ENCODE results near the gene IL20RB. TPM values are rescaled to one million over a fixed set of nuclear protein-coding genes. Genes with fewer than 3 reads are reported as not detected.
"Not testable (repeated sequence)": the region's sequence is repeated elsewhere in the genome, so short reads cannot be mapped to it uniquely, and the experiment has no call there.

The IL20RB gene
- total and polyA plus RNA-seq, 3 experiments from 2014 or later: 0.45 to 0.96 (median 0.71) TPM

GRCh38 chr3:136956971-136957370 is 812 bp upstream of the IL20RB start:
- CTCF ChIA-PET: interaction anchor here (0.6 to 1.0 kb wide), 2 partner anchors 96 to 217 kb away, joined by 3 read pairs; no protein-coding TSS in a partner anchor
- H3K36me3 Mint-ChIP-seq: peaks cover 0 to 4% (median 4%) of the 10 kb centered on the region in 3 donors

GRCh38 chr3:136958939-136959338 is 1.2 kb downstream of the IL20RB start:
- CTCF ChIA-PET: interaction anchor here (0.6 kb wide), 1 partner anchor 61 kb away, joined by 3 read pairs; no protein-coding TSS in a partner anchor
- Mint-ChIP-seq H3K9me3 (peaks cover 0 to 2% (median 0%) of the 10 kb centered on the region in 5 donors), H3K27me3 (no peaks in the 10 kb centered on the region), H3K36me3 (peaks cover 0 to 4% (median 4%) of the 10 kb centered on the region in 3 donors), H3K4me3 (no peak overlapping the region), H3K4me1 (peaks cover 14 to 24% (median 24%) of the 10 kb centered on the region in 3 donors), H3K27ac (peak overlapping the region in 2 of 8 donors; percentile 78 to 80)
- H3K4me1 ChIP-seq (ENCODE audit: insufficient read depth, low read length): no peaks in the 10 kb centered on the region
- H3K36me3 ChIP-seq (ENCODE audit: insufficient read depth, low read length): no peaks in the 10 kb centered on the region
- no peak overlapping the region for H3K4me3 ChIP-seq (ENCODE audit: low read length)
- H3K27me3 ChIP-seq (ENCODE audit: insufficient read depth, low read length, poor library complexity, severe bottlenecking): no peaks in the 10 kb centered on the region
- DNase-seq: no peak
- H3K27ac ChIP-seq (ENCODE audit: low read depth, low read length): no peak overlapping the region
- H3K9me3 ChIP-seq (ENCODE audit: low read length): no peaks in the 10 kb centered on the region
- POLR2A ChIA-PET: no interaction called here

More at GRCh38 chr3:136956971-136957370, 812 bp upstream of the IL20RB start:
- no peaks in the 10 kb centered on the region for H3K9me3 ChIP-seq (ENCODE audit: low read length)
- H3K27me3 ChIP-seq (ENCODE audit: insufficient read depth, low read length, poor library complexity, severe bottlenecking): no peaks in the 10 kb centered on the region
- H3K4me1 ChIP-seq (ENCODE audit: insufficient read depth, low read length): no peaks in the 10 kb centered on the region
- Mint-ChIP-seq H3K4me1 (peaks cover 18 to 33% (median 24%) of the 10 kb centered on the region in 3 donors), H3K27ac (no peak overlapping the region), H3K9me3 (no peaks in the 10 kb centered on the region), H3K27me3 (no peaks in the 10 kb centered on the region), H3K4me3 (no peak overlapping the region)
- no peaks in the 10 kb centered on the region for H3K36me3 ChIP-seq (ENCODE audit: insufficient read depth, low read length)
- H3K4me3 ChIP-seq (ENCODE audit: low read length): no peak overlapping the region
- POLR2A ChIA-PET: interaction anchor here (1.0 kb wide), 1 partner anchor 99 kb away, joined by 3 read pairs; no protein-coding TSS in a partner anchor
- H3K27ac ChIP-seq (ENCODE audit: low read depth, low read length): no peak overlapping the region
- DNase-seq: no peak

GRCh38 chr3:136959599-136959998 is 1.8 kb downstream of the IL20RB start:
- H3K27ac Mint-ChIP-seq: no peak overlapping the region
- Histone ChIP-seq H3K4me3 (ENCODE audit: low read length) (no peak overlapping the region), H3K4me1 (ENCODE audit: insufficient read depth, low read length) (no peaks in the 10 kb centered on the region), H3K36me3 (ENCODE audit: insufficient read depth, low read length) (no peaks in the 10 kb centered on the region), H3K27me3 (ENCODE audit: insufficient read depth, low read length, poor library complexity, severe bottlenecking) (no peaks in the 10 kb centered on the region), H3K27ac (ENCODE audit: low read depth, low read length) (no peak overlapping the region), H3K9me3 (ENCODE audit: low read length) (no peaks in the 10 kb centered on the region)
- no peak overlapping the region for H3K4me3 Mint-ChIP-seq
- H3K4me1 Mint-ChIP-seq: peaks cover 14 to 23% (median 19%) of the 10 kb centered on the region in 3 donors
- no peak for DNase-seq
- ChIA-PET CTCF (no interaction called here), POLR2A (no interaction called here)
- H3K36me3 Mint-ChIP-seq: peaks cover 0 to 4% (median 4%) of the 10 kb centered on the region in 3 donors
- H3K27me3 Mint-ChIP-seq: no peaks in the 10 kb centered on the region
- H3K9me3 Mint-ChIP-seq: peaks cover 0 to 2% (median 0%) of the 10 kb centered on the region in 5 donors

DNA sequence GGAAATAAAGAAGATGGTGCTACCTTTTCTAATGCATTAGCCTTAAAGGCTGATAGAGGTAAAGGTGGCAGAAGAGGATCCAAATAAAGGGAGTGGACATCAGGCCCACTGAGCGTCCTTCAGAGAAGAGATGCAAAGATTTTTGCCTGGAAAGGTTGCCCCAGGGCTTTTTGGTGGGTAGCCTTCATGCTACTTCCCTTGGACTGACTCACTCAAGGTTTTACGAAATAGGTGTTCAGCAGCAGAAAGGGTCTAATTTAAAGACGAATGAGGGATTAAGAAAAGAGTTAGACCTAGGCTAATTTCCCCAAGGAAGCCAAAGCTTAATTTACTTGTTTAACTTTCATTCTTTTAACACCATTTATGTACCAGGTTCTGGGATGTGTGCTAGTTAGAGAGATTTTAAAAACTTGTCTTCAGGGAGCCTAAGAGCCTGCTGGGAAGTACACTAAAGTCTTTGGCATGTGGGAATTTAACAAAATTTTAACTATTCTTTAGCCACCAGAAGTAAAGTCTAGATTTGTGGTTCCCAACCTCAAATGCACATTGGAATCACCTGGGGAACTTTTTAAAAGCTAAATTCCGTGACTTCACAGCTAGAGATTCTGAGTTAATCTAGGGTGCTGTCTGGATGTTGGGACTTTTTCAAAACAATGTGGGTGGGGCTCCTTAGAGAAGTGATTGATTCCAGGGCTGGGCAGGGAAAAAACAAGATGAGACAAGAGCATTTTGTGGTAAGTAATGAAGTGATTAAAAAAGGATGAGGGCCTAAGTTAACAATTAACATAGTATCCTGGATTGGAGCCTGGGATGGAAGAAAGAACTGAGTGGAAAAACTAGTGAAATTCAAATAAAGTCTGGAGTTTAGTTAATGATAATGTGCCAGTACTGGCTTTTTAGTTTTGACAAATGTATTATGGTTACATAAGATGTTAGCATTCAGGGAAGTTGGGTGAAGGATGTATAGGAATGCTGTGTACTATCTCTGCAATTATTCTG is 3.4 kb downstream of the IL20RB start:
- H3K4me3 Mint-ChIP-seq: no peak overlapping the region
- no peak for DNase-seq
- Histone ChIP-seq H3K9me3 (ENCODE audit: low read length) (no peaks in the 10 kb centered on the region), H3K4me1 (ENCODE audit: insufficient read depth, low read length) (no peaks in the 10 kb centered on the region), H3K36me3 (ENCODE audit: insufficient read depth, low read length) (no peaks in the 10 kb centered on the region), H3K27ac (ENCODE audit: low read depth, low read length) (no peak overlapping the region), H3K27me3 (ENCODE audit: insufficient read depth, low read length, poor library complexity, severe bottlenecking) (no peaks in the 10 kb centered on the region), H3K4me3 (ENCODE audit: low read length) (no peak overlapping the region)
- ChIA-PET POLR2A (no interaction called here), CTCF (no interaction called here)
- peak overlapping the region in 3 of 8 donors; percentile 2 to 65 (median 5) for H3K27ac Mint-ChIP-seq
- peaks cover 0 to 2% (median 0%) of the 10 kb centered on the region in 5 donors for H3K9me3 Mint-ChIP-seq
- peaks cover 0 to 4% (median 2%) of the 10 kb centered on the region in 3 donors for H3K36me3 Mint-ChIP-seq
- no peaks in the 10 kb centered on the region for H3K27me3 Mint-ChIP-seq
- H3K4me1 Mint-ChIP-seq: peaks cover 3 to 9% (median 6%) of the 10 kb centered on the region in 3 donors

GRCh38 chr3:136962927-136963326 is 5.1 kb downstream of the IL20RB start:
- ChIA-PET CTCF (no interaction called here), POLR2A (no interaction called here)
- Histone ChIP-seq H3K9me3 (ENCODE audit: low read length) (no peaks in the 10 kb centered on the region), H3K4me1 (ENCODE audit: insufficient read depth, low read length) (no peaks in the 10 kb centered on the region), H3K27me3 (ENCODE audit: insufficient read depth, low read length, poor library complexity, severe bottlenecking) (no peaks in the 10 kb centered on the region), H3K27ac (ENCODE audit: low read depth, low read length) (no peak overlapping the region), H3K36me3 (ENCODE audit: insufficient read depth, low read length) (no peaks in the 10 kb centered on the region), H3K4me3 (ENCODE audit: low read length) (no peak overlapping the region)
- no peak for DNase-seq
- H3K27ac Mint-ChIP-seq: peak overlapping the region in 1 of 8 donors; percentile 10
- no peak overlapping the region for H3K4me3 Mint-ChIP-seq
- H3K9me3 Mint-ChIP-seq: peaks cover 0 to 2% (median 0%) of the 10 kb centered on the region in 5 donors
- peaks cover 0 to 4% (median 2%) of the 10 kb centered on the region in 3 donors for H3K36me3 Mint-ChIP-seq
- no peaks in the 10 kb centered on the region for H3K27me3 Mint-ChIP-seq
- H3K4me1 Mint-ChIP-seq: peaks cover 0 to 4% (median 0%) of the 10 kb centered on the region in 3 donors

DNA sequence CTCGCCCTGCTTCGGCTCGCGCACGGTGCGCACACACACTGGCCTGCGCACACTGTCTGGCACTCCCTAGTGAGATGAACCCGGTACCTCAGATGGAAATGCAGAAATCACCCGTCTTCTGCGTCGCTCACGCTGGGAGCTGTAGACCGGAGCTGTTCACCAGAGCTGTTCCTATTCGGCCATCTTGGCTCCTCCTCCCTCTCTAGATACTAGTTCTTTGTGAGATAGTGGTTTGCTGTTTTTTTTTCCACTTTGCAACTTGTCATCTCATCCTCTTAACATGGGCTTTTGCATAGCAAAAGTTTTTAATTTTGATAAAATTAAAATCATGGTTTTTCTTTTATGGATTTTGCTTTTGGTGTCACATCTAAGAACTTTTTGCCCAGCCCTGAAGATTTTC is 11.8 kb downstream of the IL20RB start:
- H3K4me3 ChIP-seq (ENCODE audit: low read length); H3K36me3 ChIP-seq (ENCODE audit: insufficient read depth, low read length); POLR2A ChIA-PET; H3K4me3 Mint-ChIP-seq; DNase-seq; H3K4me1 ChIP-seq (ENCODE audit: insufficient read depth, low read length); H3K9me3 ChIP-seq (ENCODE audit: low read length); H3K27me3 Mint-ChIP-seq; H3K27ac ChIP-seq (ENCODE audit: low read depth, low read length); H3K4me1 Mint-ChIP-seq; H3K27me3 ChIP-seq (ENCODE audit: insufficient read depth, low read length, poor library complexity, severe bottlenecking): not testable (repeated sequence)
- CTCF ChIA-PET: interaction anchor here (1.5 kb wide), 1 partner anchor 217 kb away, joined by 3 read pairs; the partner anchor contains the start of gene STAG1
- peak overlapping the region in 1 of 8 donors; percentile 12 for H3K27ac Mint-ChIP-seq
- H3K9me3 Mint-ChIP-seq: peaks cover 5 to 11% (median 10%) of the 10 kb centered on the region in 5 donors
- peaks cover 0 to 16% (median 3%) of the 10 kb centered on the region in 3 donors for H3K36me3 Mint-ChIP-seq

DNA sequence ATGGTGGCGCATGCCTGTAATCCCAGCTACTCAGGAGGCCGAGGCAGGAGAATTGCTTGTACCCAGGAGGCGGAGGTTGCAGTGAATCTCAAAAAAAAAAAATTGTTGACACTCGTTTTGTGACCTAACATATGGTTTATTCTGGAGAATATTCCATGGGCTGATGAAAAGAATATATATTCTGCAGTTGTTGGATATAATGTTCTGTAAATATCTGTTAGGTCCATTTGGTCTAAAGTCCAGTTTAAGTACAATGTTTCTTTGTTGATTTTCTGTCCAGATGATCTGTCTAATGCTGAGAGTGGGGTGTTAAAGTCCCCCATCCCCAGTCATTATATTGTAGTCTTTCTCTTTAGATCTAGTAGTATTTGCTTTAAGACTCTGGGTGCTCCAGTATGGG is 15.6 kb downstream of the IL20RB start:
- no peaks in the 10 kb centered on the region for H3K4me1 Mint-ChIP-seq
- no peaks in the 10 kb centered on the region for H3K4me1 ChIP-seq (ENCODE audit: insufficient read depth, low read length)
- POLR2A ChIA-PET: no interaction called here

DNA sequence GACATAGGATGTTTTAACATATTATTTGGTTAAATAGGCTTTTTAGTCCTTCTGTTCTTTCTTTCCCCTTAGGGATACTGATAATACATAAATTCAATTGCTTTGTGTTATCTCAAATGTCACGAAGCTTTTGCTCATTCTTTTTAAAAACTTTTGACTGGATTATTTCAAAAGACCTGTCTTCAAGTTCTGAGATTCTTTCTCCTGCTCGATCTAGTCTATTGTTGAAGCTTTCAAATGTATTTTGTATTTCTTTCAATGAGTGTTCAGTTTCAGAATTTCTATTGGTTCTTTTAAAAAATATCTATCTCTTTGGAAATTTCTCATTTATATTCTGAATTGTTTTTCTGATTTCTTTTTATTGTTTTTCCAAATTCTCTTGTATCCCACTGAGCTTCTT is 16.9 kb downstream of the IL20RB start:
- no peak overlapping the region for H3K27ac Mint-ChIP-seq
- no peak overlapping the region for H3K27ac ChIP-seq (ENCODE audit: low read depth, low read length)
- no peak for DNase-seq
- H3K27me3 ChIP-seq (ENCODE audit: insufficient read depth, low read length, poor library complexity, severe bottlenecking): no peaks in the 10 kb centered on the region
- H3K4me3 ChIP-seq (ENCODE audit: low read length): no peak overlapping the region
- no peaks in the 10 kb centered on the region for H3K36me3 ChIP-seq (ENCODE audit: insufficient read depth, low read length)
- CTCF ChIA-PET: no interaction called here
- POLR2A ChIA-PET: no interaction called here
- no peaks in the 10 kb centered on the region for H3K4me1 ChIP-seq (ENCODE audit: insufficient read depth, low read length)
- peaks cover 11 to 19% (median 16%) of the 10 kb centered on the region in 5 donors for H3K9me3 Mint-ChIP-seq
- no peak overlapping the region for H3K4me3 Mint-ChIP-seq
- H3K9me3 ChIP-seq (ENCODE audit: low read length): peaks cover 5% of the 10 kb centered on the region
- no peaks in the 10 kb centered on the region for H3K27me3 Mint-ChIP-seq
- H3K36me3 Mint-ChIP-seq: peaks cover 2 to 26% (median 7%) of the 10 kb centered on the region in 3 donors
- H3K4me1 Mint-ChIP-seq: no peaks in the 10 kb centered on the region

More for the DNA sequence above, 15.6 kb downstream of the IL20RB start:
- CTCF ChIA-PET: no interaction called here
- Histone ChIP-seq H3K4me3 (ENCODE audit: low read length) (no peak overlapping the region), H3K36me3 (ENCODE audit: insufficient read depth, low read length) (no peaks in the 10 kb centered on the region), H3K9me3 (ENCODE audit: low read length) (peaks cover 5% of the 10 kb centered on the region), H3K27me3 (ENCODE audit: insufficient read depth, low read length, poor library complexity, severe bottlenecking) (no peaks in the 10 kb centered on the region), H3K27ac (ENCODE audit: low read depth, low read length) (no peak overlapping the region)
- Mint-ChIP-seq H3K4me3 (no peak overlapping the region), H3K36me3 (peaks cover 2 to 26% (median 9%) of the 10 kb centered on the region in 3 donors), H3K27ac (no peak overlapping the region), H3K9me3 (peaks cover 11 to 21% (median 16%) of the 10 kb centered on the region in 5 donors), H3K27me3 (no peaks in the 10 kb centered on the region)
- DNase-seq: no peak
